ENCODE measurements around the gene OBI1.
"Not testable (repeated sequence)": the region's sequence is repeated elsewhere in the genome, so short reads cannot be mapped to it uniquely, and the experiment has no call there.

OBI1 gene

DNA sequence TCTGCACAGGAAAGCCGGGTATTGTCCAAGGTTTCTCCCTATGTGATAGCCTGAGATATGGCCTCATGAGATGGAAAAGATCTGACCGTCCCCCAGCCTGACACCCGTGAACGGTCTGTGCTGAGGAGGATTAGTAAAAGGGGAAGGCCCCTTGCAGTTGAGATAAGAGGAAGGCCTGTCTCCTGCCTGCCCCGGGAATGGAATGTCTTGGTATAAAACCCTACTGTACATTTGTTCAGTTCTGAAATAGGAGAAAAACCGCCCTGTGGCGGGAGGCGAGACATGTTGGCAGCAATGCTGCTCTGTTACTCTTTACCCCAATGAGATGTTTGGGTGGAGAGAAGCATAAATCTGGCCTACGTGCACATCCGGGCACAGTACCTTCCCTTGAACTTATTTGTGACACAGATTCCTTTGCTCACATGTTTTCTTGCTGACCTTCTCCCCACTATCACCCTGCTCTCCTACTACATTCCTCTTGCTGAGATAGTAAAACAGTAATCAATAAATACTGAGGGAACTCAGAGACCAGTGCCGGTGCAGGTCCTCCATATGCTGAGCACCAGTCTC is 11.8 kb downstream of the OBI1 start:
- not testable (repeated sequence) for DNase-seq

- DNase-seq, result no peak
Measured at GRCh38 chr13:78638216-78638615, 20.7 kb downstream of the OBI1 start.

GRCh38 chr13:78636495-78636894 is 22.5 kb downstream of the OBI1 start:
- no peak for DNase-seq

DNA sequence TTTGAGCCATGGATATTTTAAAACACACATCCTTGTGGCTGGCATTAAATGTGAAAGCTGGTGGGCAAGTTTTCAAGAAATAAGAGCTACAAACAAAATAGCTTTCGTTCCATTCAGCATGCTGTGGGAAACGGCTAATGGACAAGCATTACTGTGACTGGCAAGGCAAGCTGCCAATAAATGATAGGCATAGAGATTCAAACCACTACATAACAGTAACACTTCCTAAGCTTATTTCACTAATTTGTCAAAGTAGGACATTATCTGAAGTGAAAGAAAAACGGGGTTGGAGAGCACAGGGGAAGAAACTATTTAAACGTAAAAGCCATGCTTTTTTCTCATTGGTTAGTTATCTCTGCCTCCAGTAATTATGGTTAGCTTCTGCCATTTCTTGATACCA is 26.0 kb downstream of the OBI1 start:
- no peak for DNase-seq

DNA sequence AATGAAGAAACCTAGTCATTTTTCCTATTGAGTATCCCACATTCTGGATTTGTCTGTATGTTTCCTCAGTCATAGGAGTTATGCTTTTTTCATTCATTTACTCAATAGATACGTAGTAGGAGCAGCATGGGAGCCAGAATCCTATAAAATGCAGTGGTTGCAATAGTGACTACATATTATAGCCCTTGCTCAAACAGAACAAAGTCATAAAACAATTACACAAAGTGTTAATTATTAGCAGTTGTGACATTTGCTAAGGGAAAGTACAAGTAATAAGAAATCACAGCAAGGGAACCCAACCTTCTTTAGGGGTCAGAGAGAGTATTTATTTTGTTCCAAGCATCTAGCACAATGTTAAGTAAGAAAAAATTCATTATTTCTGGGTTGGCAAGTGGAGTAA is 27.9 kb downstream of the OBI1 start:
- no peak for DNase-seq

DNA sequence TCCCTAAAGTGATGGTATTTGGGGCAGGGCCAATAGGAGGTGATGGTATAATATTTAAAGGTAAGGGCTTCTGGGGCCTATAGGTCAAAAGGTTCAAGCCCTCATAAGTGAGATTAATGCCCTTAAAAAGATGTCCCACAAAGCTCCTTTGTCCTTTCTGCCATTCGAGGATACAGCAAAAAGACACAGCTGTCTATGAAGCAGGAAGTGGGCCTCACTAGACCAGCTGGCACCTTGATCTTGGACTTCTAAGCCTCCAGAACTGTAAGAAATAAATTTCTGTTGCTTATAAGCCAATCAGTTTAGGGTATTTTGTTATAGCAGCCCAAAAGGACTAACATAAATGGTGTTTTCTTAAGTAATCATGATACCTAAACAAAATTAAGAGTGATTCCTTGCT is 28.4 kb downstream of the OBI1 start:
- DNase-seq, result no peak

GRCh38 chr13:78625384-78625783 is 33.6 kb downstream of the OBI1 start:
- DNase-seq, result no peak

DNA sequence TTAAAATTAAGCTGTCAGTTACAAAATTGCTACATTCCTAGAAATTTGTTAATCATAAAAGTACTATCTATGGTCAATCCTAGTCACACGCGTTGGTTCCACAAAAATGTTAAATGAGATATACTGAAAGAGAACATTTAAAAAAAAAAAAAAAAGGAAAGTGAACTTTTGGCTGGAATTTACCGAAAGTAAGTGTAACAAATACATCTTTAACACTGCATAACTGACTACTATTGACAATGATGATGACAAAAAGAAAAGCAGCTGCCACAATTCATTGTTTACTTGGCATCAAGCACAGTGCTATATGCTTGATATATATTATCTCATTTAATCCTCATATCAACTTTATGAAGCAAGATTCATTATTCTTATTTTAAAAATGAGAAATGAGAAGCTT is 35.8 kb downstream of the OBI1 start:
- DNase-seq, result no peak

GRCh38 chr13:78620936-78621470 is 38.0 kb downstream of the OBI1 start:
- DNase-seq, result no peak

GRCh38 chr13:78618411-78618810 is 40.5 kb downstream of the OBI1 start:
- DNase-seq, result no peak

DNA sequence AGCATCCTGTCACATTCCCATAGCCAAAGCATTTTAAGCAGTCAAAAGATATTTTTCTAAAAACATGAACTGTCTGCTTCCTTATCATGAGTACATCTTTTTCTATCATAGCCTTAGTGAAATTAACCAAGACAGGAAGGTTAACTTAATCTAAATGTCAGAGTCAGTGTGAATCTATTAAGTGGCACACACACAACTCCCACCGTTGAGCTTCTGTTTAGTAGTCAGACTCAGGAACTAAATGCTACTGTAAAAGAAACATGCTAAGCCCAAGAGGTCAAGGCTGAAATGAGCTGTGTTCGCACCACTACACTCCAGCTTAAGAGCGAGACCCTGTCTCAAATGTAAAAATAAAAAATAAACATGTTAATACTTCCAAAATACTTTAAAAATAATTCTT is 47.9 kb downstream of the OBI1 start:
- no peak for DNase-seq

DNA sequence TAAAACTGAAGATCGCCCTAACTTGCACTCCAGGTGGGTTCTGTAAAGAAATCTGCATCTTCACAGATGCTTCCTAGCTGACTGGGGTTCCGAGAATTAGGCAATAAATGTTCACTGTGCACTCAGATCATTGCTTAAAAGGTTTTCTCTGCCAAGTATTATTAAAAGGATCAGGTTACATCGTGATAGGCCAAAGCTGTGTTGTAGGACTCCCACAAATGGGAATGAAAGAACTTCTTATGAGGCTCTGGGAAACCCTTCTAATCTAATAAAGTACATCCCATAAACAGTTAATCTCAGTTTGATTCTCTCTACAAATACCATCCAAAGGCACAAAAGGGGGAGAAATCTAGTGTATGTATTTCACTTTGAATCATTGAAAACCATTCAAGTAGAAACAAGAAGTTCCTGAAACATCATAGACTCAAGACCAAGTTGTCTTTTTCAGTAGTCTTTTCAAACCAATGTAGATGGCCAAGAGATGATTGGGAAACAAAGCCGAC is 48.5 kb downstream of the OBI1 start:
- DNase-seq, result no peak

GRCh38 chr13:78609464-78610205 is 49.3 kb downstream of the OBI1 start:
- DNase-seq, result no peak

DNA sequence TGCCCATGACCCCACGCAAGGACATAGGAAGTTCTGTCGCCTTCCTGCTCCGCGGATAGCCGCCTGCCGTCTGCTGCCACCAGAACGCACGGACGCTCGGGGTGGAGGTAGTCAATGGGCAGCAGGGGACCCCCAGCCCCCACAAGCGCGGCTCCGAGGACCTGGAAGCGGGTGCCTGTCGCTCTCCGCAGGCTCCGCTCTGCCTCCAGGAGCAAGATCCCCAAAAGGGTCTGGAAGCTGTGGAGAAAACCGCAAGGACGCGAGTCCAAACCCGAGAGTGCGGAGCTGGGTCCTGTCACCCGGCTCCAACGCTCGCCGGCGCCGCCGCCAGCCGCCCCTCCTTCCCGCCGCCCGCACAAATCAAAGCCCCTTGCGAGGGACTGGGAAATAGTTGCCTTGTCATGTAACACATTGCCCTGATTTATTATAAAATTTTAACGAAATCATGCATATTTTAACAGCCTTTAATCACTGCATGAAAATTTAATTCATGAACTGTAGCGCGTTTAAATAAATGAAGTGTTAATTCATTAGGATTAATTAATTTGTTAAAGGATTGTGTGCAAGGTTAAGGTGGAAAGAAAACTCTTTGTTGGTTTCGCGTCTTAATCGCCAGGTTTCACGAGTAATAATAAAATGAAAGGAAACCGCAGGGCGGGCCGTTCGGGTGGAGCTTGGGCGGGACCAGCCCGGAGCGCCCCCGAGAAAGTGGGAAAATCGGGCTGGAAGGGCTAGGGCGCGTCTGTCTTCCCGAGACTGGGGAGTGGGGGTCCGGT is 50.1 kb downstream of the OBI1 start:
- DNase-seq, result no peak

DNA sequence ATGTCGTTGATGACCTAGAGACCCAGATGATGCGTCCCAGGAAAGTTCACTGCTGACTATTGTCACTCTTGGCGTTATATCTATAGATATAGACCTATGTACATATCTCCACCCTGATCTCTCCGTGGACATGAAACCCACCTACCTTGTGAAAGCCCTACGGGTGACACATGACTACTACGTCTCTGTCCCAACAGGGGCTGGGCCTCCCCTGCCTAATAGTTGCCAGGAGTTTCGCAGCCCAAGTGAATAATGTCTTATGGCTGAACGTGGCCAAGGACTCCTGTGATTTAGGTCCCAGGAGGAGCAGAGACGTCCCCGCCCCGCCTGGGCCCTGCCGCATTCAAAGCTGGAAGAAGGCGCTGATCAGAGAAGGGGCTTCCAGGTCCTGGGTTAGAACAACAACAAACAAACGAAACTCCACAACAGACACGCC is 50.7 kb downstream of the OBI1 start:
- DNase-seq, result no peak

- DNase-seq, result no peak
Measured at GRCh38 chr13:78607409-78608251, 51.3 kb downstream of the OBI1 start.

DNA sequence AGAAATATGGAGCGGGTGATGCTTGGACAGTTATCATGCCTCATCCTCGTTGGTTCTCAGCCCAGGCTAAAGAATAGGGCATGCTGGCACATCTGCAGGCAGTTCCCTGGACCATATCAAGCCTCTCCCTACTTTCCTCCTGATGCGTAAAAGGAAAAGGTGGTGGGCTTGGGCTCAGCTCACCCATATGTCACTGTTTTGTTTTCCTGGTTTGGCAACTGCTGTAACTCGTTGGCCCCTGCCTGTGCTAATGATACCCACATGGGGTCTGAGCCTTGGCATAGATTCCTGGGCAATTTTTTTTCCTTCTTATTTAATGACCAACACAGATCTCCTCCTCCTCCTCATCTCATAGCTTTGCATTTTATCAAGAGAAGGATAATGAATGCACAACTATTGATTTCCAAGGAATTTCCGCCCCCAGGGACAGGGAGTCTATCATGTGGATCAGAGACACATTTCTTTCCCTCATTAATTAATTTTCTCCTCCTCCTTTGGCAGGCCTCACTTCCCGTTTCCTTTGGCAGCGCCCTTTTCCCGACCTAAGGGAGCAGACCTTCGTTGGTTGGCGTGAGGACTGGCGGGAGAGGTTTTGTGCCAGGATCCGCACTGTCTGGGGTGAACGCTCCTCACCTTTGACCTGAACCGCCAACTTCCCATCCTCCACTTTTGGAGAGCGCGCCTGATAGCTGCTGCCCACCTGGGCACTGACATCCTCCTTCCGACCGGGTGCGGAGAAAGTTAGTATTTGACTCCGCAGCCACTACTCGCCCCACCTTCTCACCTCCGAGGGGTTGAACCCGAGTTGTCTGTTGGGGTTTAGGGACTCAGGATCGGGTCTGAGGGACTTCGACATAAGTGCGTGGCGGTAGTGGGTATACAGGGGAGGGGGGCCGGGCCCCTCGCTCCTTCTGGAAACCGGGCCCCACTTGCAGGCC is 52.2 kb downstream of the OBI1 start:
- no peak for DNase-seq

DNA sequence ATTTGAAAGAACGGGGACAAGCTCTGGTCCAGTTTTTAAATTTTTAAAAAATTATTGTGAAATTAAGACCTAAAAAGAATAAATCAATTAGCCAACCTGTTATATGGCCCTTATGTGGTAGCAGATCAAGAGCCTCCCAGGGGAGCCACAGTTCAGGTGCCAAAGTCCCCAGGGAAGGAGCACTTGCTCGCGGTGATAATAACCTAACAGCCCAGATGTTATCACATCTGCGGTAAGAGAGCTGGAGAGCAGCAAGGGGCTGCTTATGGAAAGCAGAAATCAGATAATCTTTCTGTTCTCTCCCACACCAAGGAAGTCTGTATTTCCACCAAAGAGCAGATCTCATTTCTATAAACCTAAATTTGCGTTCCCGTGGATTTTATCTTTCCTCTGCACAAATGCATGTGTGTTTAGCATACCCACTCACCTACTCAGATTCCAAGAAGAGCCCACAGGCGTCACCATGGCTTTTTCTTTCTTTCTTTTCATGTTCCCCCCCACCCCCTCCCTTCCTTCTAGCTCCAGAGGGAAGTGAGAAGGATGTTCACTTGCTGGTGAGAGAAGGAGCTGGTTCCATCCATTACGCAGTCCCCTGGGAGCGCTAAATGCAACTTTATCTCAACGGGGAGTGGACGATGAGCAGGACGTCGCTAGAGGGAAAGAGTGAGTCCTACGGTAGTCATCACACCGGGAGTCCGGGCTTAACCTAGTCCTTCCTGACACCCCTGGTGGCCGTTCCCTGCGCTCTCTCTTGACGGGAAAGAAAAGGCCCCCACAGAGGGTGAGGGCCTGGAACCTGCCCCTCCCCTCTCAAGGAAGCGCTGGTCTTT is 54.0 kb downstream of the OBI1 start:
- no peak for DNase-seq

DNA sequence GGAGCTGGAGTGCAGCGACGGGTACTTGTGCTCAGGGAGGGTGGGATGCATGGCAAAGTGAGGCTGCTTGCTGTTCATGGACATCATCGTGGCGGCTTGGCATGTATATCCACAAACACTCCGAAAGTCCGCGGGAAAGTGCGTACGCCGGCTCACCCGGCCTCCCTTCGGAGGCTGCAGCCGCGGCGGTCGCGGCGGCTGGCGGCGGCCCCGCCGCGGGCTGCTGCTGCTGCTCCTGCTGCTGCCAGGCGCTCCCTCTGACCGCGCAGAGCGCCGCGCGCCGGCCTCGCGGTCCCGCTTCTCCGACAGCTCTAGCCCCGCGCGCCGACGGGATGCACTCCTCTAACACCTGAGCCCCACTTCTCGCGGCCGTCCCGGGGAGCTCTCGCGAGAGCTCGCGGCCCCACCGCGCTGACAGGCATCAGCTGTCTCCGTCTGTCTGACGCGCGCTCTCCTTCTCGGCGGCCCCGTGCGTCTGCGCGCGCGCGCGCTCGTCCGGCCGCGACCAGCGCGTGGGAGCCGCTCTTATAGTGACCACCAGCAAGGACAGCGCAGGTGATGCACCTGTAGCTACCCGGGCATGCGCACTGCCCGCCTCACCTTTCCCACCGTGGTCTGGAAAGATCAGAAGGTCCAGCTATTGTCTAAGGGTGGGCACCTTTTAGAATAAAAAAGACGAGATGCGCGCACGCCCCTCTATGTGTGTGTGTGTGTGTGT is 55.6 kb downstream of the OBI1 start, which contains the start of gene POU4F1:
Gene POU4F1, minus strand, starts transcription at position 313 of the 718 bp plus-strand sequence. Its CDS starts 226 bp downstream, at position 87.
- no peak for DNase-seq
